Stimulated activated naive B cell treated with anti-CD40 and anti-IgM and Interleukin-4, amounts not matched to agents 10 μg/mL and 1 μg/mL and 100 μg/mL, for 72 hours (primary cell): ENCODE data around the gene MAP6D1.

Experiments
- ATAC-seq, 2 donors: fragments of 150-1000 bp; cut with Tn5 transposase; replicated peaks; 2 replicates each; pipeline ENCODE4 v1.10.0; 2021; ENCODE audit warnings: moderate library complexity in 1 of 2
- DNase-seq: peaks from one replicate; pipeline ENCODE4 v3.0.0; 2021
- H3K27ac Mint-ChIP-seq: one replicate; pipeline ENCODE4 v1.8.0; 2022; ENCODE audit warnings: mild to moderate bottlenecking, mixed read lengths
- H3K27me3 Mint-ChIP-seq, 2 donors: one replicate each; pipeline ENCODE4 v1.8.0; 2022; ENCODE audit warnings: mixed read lengths in 2 of 2
- H3K36me3 Mint-ChIP-seq, 2 donors: one replicate each; pipeline ENCODE4 v1.8.0; 2022; ENCODE audit warnings: mixed read lengths in 2 of 2, mild to moderate bottlenecking in 1 of 2
- H3K4me1 Mint-ChIP-seq, 2 donors: one replicate each; pipeline ENCODE4 v1.8.0; 2022; ENCODE audit warnings: mixed read lengths in 2 of 2, mild to moderate bottlenecking in 1 of 2
- H3K4me3 Mint-ChIP-seq, 2 donors: one replicate each; pipeline ENCODE4 v1.8.0; 2022; ENCODE audit warnings: mild to moderate bottlenecking in 2 of 2, mixed read lengths in 2 of 2, moderate library complexity in 1 of 2
- H3K9me3 Mint-ChIP-seq, 2 donors: one replicate each; pipeline ENCODE4 v1.8.0; 2022; ENCODE audit warnings: mixed read lengths in 2 of 2, mild to moderate bottlenecking in 1 of 2

The MAP6D1 gene

DNA sequence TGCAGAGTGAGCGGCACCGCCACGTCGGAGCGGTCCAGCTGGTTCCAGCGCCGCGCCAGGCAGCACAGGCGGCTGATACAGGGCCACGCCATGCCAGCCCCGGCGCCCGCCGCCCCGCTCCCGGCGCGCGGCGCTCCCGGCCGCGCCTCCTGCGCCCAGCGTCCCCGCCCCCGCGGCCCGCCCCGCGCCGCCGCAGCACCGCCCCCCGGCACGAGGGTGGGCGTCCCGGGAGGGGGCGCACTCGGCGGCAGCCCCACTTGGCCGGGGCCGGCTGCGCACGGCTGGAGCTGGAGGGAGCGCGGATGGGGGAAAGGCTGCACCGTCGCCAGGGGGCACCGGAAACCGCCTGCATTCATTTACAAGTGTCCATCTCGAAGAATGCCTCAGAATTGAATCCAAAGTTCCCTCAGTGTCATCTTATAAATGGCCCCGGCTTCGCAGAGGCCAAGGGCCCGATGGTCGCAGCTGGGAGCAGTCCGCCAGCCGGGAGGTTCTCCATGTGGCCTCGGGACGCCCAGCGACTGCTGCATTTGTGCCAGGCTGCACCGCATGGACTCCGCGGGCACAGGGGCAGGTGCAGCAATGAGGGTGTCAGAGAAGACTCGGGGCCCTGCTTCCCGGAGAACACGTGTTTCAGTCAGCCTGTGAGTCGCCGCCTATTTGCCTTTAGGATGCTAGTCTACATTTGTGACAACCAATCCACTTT, at the start of gene MAP6D1:
Gene MAP6D1, minus strand, starts transcription at position 122 of the 706 bp plus-strand sequence. Its CDS starts 30 bp downstream, at position 92.
- ATAC-seq (peak; percentile 57 to 68), DNase-seq (no peak)
- Mint-ChIP-seq H3K4me3 (peak within 1 kb of the TSS; percentile 74 to 79), H3K4me1 (peaks cover 11% of the 10 kb centered on the region in 2 donors), H3K27me3 (peaks cover 6 to 7% of the 10 kb centered on the region in 2 donors), H3K27ac (peak within 1 kb of the TSS; percentile 5), H3K36me3 (peaks cover 14 to 36% of the 10 kb centered on the region in 2 donors), H3K9me3 (no peaks in the 10 kb centered on the region)

DNA sequence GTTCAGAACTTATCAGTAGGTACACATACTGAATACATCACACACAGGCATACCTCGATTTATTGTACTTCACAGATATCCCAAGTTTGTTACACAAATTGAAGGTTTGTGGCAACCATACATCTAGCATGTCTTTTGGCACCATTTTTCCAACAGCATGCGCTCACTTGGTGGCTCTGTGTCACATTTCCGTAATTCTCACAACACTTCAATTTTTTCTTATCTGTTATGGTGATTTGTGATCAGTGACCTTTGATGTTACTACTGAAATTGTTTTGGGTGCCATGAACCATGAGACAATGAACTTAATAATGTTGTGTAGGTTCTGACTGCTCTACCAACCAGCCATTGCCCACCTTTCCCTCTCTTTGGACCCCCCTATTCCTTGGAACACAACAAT, 48.5 kb upstream of the MAP6D1 start:
- Mint-ChIP-seq H3K4me1 (peaks cover 15 to 38% of the 10 kb centered on the region in 2 donors), H3K36me3 (peaks cover 14 to 32% of the 10 kb centered on the region in 2 donors), H3K4me3 (no peak overlapping the region), H3K27ac (no peak overlapping the region), H3K27me3 (no peaks in the 10 kb centered on the region), H3K9me3 (no peaks in the 10 kb centered on the region)
- no peak for DNase-seq
- no peak for ATAC-seq

DNA sequence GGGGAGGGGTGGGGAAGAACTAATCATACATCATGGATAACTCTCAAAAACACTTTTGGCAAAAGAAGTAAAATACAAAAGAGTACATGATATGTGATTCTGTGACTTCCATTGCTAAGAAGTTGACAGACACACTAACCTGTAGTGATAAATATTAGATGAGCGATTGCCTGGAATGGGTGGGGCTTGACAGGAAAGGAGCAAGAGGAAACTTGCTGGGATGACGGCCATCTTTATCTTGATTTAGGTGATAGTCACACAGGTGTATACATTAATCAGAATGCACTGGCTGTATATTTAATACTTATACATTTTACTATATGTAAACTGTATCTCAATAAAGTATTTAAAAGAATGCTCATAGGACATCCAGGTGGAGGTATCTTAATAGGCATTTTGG, 46.2 kb upstream of the MAP6D1 start:
- Mint-ChIP-seq H3K36me3 (peaks cover 11 to 31% of the 10 kb centered on the region in 2 donors), H3K27me3 (no peaks in the 10 kb centered on the region), H3K9me3 (no peaks in the 10 kb centered on the region), H3K4me3 (no peak overlapping the region), H3K27ac (no peak overlapping the region), H3K4me1 (peaks cover 12 to 26% of the 10 kb centered on the region in 2 donors)
- ATAC-seq = no peak
- no peak for DNase-seq

- peaks cover 12 to 21% of the 10 kb centered on the region in 2 donors for H3K4me1 Mint-ChIP-seq
- ATAC-seq = peak in 1 of 2 donors; percentile 48
- H3K27ac Mint-ChIP-seq = no peak overlapping the region
- DNase-seq = no peak
- H3K36me3 Mint-ChIP-seq = peaks cover 10 to 30% of the 10 kb centered on the region in 2 donors
- no peaks in the 10 kb centered on the region for H3K27me3 Mint-ChIP-seq
- no peak overlapping the region for H3K4me3 Mint-ChIP-seq
- H3K9me3 Mint-ChIP-seq = no peaks in the 10 kb centered on the region
These were observed 45.2 kb upstream of the MAP6D1 start for GRCh38 chr3:183870563-183870962.

GRCh38 chr3:183868796-183869195, 43.4 kb upstream of the MAP6D1 start:
- Mint-ChIP-seq H3K36me3 (peaks cover 14 to 35% of the 10 kb centered on the region in 2 donors), H3K27me3 (no peaks in the 10 kb centered on the region), H3K27ac (no peak overlapping the region), H3K9me3 (no peaks in the 10 kb centered on the region), H3K4me3 (no peak overlapping the region), H3K4me1 (peaks cover 12 to 21% of the 10 kb centered on the region in 2 donors)
- DNase-seq (no peak), ATAC-seq (no peak)

- Mint-ChIP-seq H3K9me3 (no peaks in the 10 kb centered on the region), H3K36me3 (peaks cover 33 to 50% of the 10 kb centered on the region in 2 donors)
- no peak for ATAC-seq
These were observed 37.2 kb upstream of the MAP6D1 start for GRCh38 chr3:183862610-183863009.

DNA sequence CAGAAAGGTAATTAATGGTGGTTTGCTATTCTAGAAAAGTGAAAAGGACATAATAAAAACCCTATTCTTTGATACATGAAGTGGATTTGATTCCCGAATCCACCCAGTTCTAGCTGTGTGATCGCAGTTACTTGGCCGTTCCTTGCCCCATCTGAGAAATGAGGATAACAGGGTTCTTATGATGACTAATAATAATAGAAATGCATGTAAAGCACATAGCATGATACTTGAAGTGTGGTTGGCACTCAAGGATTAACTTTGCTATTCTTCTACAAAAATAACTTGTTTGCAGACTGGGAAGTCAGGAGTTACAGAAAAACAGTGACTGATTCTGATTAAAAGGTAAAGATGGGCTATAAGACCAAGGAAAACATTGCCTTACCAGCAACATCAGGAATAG, 32.5 kb upstream of the MAP6D1 start:
- Mint-ChIP-seq H3K4me3 (no peak overlapping the region), H3K4me1 (peaks cover 6 to 12% of the 10 kb centered on the region in 2 donors), H3K36me3 (peaks cover 44 to 70% of the 10 kb centered on the region in 2 donors), H3K27me3 (no peaks in the 10 kb centered on the region), H3K27ac (no peak overlapping the region), H3K9me3 (no peaks in the 10 kb centered on the region)
- no peak for ATAC-seq
- DNase-seq = no peak

More at GRCh38 chr3:183862610-183863009, 37.2 kb upstream of the MAP6D1 start:
- no peaks in the 10 kb centered on the region for H3K4me1 Mint-ChIP-seq
- H3K27me3 Mint-ChIP-seq = no peaks in the 10 kb centered on the region
- H3K4me3 Mint-ChIP-seq = no peak overlapping the region
- no peak overlapping the region for H3K27ac Mint-ChIP-seq
- DNase-seq = no peak

DNA sequence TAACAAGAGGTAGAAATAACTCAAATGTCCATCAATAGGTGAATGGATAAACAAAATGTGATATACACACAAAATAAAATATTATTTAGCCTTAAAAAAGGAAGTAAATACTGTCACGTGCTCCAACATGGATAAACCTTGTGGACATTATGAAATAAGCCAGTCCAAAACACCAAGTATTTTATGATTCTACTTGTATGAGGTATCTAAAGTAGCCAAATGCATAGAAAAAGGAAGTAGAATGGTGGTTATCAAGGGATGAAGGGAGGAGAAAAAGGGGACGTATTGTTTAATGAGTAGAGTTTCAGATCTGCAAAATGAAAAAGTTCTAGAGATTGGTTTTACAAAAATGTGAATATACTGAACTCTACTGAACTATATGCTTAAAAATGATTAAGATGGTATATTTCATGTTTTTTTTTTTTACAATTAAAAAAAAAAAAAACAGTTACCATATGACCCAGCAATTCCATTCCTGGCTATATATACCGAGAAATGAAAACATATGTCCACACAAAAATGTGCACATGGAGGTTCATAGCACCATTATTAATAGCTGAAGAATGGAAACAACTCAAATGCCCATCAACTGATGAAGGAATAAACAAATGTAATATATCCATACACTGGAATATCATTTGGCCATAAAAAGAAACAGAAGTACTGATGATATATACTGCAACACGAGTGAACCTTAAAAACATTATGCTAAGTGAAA, 29.1 kb upstream of the MAP6D1 start:
- Mint-ChIP-seq H3K4me3 (no peak overlapping the region), H3K27ac (no peak overlapping the region), H3K4me1 (peaks cover 6 to 12% of the 10 kb centered on the region in 2 donors), H3K27me3 (no peaks in the 10 kb centered on the region), H3K9me3 (no peaks in the 10 kb centered on the region), H3K36me3 (peaks cover 44 to 73% of the 10 kb centered on the region in 2 donors)
- ATAC-seq = peak; percentile 50 to 51
- no peak for DNase-seq

- DNase-seq (no peak), ATAC-seq (no peak)
- H3K36me3 Mint-ChIP-seq = peaks cover 43 to 46% of the 10 kb centered on the region in 2 donors
- peak overlapping the region; percentile 47 for H3K27ac Mint-ChIP-seq
- H3K9me3 Mint-ChIP-seq = no peaks in the 10 kb centered on the region
- no peaks in the 10 kb centered on the region for H3K27me3 Mint-ChIP-seq
- no peak overlapping the region for H3K4me3 Mint-ChIP-seq
- H3K4me1 Mint-ChIP-seq = peaks cover 2 to 13% of the 10 kb centered on the region in 2 donors
These were observed 20.4 kb upstream of the MAP6D1 start for GRCh38 chr3:183845608-183846288.

DNA sequence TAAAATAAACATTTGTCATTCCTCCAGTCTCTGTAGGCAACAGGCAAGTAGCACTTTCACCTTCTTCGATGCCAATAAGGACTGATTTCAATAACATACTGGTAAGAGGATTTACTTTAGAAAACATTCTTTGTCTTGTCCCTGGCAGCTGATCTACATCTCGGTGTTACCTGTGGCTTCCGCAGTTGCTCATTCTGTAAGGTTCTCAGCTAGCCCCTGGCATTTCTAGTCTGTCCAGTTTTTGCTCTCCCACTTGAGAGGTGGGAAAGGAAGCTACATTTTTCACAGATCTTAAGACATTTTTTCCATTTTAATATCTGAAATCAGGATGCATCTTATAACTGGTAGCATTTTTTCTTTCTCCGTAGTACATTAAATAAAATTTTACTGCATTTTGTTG, 19.7 kb upstream of the MAP6D1 start:
- ATAC-seq = no peak
- Mint-ChIP-seq H3K27ac (peak overlapping the region; percentile 47), H3K27me3 (no peaks in the 10 kb centered on the region), H3K36me3 (peaks cover 40 to 41% of the 10 kb centered on the region in 2 donors), H3K4me3 (no peak overlapping the region), H3K4me1 (peaks cover 2 to 13% of the 10 kb centered on the region in 2 donors), H3K9me3 (no peaks in the 10 kb centered on the region)
- DNase-seq = no peak

GRCh38 chr3:183844606-183845005, 19.2 kb upstream of the MAP6D1 start:
- peaks cover 2 to 13% of the 10 kb centered on the region in 2 donors for H3K4me1 Mint-ChIP-seq
- no peaks in the 10 kb centered on the region for H3K9me3 Mint-ChIP-seq
- peak; percentile 68 to 79 for ATAC-seq
- peaks cover 38 to 43% of the 10 kb centered on the region in 2 donors for H3K36me3 Mint-ChIP-seq
- H3K27ac Mint-ChIP-seq = no peak overlapping the region
- no peaks in the 10 kb centered on the region for H3K27me3 Mint-ChIP-seq
- no peak overlapping the region for H3K4me3 Mint-ChIP-seq
- no peak for DNase-seq

GRCh38 chr3:183839751-183840150, 14.4 kb upstream of the MAP6D1 start:
- Mint-ChIP-seq H3K9me3 (no peaks in the 10 kb centered on the region), H3K27ac (no peak overlapping the region), H3K36me3 (peaks cover 22 to 30% of the 10 kb centered on the region in 2 donors), H3K27me3 (no peaks in the 10 kb centered on the region), H3K4me1 (peaks cover 2 to 4% of the 10 kb centered on the region in 2 donors), H3K4me3 (no peak overlapping the region)
- DNase-seq (no peak), ATAC-seq (no peak)

DNA sequence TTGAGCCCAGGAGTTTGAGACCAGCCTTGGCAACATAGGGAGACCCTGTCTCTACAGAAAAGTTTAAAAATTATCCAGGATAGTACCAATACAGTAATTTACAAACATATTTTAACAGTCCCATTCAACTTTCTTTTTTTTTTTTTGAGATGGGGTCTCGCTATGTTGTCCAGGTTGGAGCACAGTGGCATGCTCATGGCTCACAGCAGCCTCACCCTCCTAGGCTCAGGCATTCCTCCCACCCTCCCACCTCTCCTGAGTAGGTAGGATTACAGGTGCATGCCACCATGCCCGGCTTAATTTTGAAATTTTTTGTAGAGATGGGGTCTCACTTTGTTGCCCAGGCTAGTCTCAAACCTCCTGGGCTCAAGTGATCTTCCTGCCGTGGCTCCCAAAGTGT, 12.5 kb upstream of the MAP6D1 start:
- DNase-seq (no peak), ATAC-seq (no peak)
- no peaks in the 10 kb centered on the region for H3K27me3 Mint-ChIP-seq
- no peaks in the 10 kb centered on the region for H3K4me1 Mint-ChIP-seq
- no peak overlapping the region for H3K4me3 Mint-ChIP-seq
- no peaks in the 10 kb centered on the region for H3K9me3 Mint-ChIP-seq
- H3K36me3 Mint-ChIP-seq = peaks cover 34 to 40% of the 10 kb centered on the region in 2 donors
- no peak overlapping the region for H3K27ac Mint-ChIP-seq

- Mint-ChIP-seq H3K27ac (no peak overlapping the region), H3K9me3 (no peaks in the 10 kb centered on the region), H3K4me3 (no peak overlapping the region), H3K4me1 (no peaks in the 10 kb centered on the region), H3K36me3 (peaks cover 36 to 44% of the 10 kb centered on the region in 2 donors), H3K27me3 (no peaks in the 10 kb centered on the region)
- ATAC-seq (no peak), DNase-seq (no peak)
These were observed 12.0 kb upstream of the MAP6D1 start for GRCh38 chr3:183837390-183837789.
